Endometrium (tissue), 2 donors: ENCODE results near the gene NPEPPS.
A peak's percentile ranks its signal among the peaks of the same experiment; 100 is the strongest.

Experiments used
- FAIRE-seq: peaks from 2 replicates; lab custom pipeline; 2012; peaks lifted over from hg19 to GRCh38; lab: Jason Lieb, UNC
- donor health status: control.
- donor health status: control.

The NPEPPS gene

DNA sequence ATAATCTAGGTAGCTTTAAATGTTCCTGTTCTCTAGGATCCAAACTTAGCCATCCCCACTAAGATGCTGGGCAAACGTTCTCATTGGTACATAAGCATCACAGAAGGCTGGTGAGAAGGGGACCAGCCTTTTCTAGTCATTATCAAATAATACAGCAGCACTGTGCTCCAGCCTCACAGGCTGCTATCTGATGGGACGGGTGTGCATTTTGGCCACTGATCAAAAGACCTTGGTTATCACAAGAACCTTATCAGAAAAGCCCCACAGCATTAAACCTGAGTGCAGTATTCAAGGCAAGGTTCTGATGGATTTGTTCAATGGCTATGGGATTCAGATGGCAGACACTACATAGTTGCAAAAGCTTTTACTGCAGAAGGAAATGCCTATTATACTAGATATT lies 99.7 kb downstream of the NPEPPS start:
- FAIRE-seq: no peak

DNA sequence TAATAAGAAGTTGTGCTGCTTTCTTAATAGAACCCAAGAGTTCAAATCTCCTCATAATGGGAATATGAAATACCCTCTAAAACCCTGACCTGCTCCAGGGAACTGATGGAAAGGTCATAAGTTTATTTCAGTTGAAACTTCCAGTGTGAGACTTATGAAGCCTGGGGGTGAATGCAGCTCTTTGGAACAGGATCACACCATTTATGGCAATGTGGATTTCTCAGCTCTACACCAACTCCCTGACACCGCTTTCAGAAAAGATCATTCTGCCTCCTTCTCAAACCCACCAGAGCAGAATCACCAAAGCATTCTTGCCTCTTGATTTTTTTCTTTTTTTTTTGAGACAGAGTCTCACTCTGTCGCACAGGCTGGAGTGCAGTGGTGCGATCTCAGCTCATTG lies 102.1 kb downstream of the NPEPPS start:
- FAIRE-seq: no peak

DNA sequence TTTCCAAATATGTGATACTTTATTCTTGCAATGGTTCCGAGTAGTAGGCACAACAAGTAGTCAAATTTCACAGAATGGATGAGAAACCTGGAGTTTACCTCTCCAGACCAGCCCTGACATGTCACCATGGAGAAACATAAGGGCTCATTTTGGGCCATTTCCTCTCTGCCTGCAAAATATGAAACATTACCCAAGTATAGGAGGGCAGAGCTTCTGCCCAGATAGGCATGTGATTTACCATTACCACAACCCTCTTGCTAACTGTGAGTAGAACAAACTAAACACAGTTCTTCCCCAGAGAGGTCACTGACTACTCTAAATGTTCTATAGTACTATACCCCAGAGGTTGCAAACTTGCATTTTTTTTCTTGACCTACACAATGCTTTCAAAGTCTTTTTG lies 103.1 kb downstream of the NPEPPS start:
- FAIRE-seq: no peak

DNA sequence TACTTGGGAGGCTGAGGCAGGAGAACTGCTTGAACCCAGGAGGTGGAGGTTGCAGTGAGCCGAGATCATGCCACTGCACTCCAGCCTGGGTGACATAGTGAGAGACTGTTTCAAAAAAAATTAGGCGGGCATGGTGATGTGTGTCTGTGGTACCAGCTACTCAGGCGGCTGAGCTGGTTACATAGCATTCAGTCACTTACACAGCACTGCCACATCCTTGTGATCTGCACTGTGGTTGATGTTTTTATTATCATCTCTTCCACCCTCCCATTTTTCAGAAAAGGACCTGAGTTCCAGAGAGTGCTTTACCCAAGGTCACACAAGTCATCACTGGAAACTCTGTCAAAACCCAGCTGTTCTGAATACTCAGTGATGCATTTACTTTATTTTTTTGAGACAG lies 104.0 kb downstream of the NPEPPS start:
- no peak for FAIRE-seq

DNA sequence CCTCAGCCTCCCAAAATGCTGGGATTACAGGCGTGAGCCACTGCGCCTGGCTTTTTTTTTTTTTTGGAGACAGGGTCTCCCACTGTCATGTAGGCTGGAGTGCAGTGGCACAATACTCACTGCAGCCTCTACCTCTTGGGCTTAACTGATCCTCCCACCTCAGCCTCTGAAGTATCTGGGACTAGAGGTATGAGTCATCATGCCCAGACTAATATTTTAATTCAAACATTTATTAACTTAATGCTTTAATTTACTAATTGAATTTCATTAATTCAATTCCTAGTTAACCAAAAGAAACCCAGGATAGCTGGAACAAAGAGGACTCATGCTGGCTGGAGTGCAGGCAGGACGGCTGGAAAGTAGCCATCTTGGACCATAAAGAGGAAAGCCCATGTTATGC lies 104.8 kb downstream of the NPEPPS start:
- FAIRE-seq: no peak

DNA sequence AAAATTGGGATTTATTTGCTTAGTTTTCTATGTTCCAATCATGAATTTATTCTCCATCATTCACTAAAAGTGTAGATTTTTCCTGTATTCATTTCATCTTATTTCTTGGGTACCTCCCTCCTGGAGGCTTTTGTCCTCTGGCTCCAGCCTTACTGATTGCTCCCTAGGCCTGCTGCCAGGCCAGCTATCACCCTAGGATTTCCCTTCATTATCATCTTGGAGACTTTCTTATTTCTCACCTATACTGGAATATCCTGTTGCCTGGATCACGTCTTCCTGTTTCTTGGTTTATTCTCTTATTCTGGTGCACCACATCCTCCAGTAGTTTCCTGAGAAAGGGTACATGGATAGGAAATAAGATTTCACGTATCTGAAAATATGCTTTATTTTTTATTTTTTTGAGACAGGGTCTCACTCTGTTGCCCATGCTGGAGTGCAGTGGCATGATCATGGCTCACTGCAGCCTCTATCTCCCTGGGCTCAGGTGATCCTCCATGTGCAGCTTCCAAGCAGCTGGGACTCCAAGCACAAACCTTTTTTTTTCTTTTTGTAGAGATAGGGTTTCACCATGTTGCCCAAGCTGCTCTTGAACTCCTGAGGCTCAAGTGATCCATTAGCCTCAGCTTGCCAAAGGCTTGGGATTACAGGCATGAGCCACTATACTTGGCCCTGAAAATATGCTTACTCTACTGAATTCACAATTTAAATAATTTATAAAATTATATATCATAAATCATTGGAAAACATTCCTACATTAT lies 105.5 kb downstream of the NPEPPS start:
- no peak for FAIRE-seq

DNA sequence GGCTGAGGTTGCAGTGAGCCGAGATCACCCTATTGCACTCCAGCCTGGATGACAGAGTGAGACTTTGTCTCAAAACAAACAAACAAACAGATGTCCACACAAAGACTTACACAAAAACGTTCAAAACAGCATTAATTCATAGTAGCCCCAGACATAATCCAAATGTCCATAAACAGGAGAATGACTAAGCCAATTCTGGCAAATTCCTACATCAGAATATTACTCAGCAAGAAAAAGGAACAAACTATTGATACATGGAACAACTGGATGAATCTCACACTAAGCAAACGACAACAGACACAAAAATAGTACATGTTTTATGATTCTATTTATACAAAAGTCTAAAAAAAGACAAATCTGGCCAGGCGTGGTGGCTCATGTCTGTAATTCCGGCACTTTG lies 108.0 kb downstream of the NPEPPS start:
- FAIRE-seq: no peak

DNA sequence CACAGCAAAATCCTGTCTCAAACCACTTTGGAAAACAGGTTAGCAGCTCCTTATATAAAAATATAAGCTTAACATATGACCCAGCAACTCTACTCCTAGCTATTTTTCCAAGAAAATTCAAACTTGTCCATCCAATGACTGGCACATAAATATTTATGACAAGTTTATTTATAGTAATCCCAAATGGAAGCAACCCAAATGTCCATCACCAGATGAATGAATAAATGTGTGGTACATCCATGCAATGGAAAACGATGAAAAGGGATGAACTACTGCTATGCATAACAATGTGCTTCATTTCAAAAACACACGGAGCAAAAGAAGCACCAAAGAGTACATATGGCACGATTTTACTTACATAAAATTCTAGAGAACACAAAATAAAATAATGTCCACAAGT lies 109.2 kb downstream of the NPEPPS start:
- no peak for FAIRE-seq

DNA sequence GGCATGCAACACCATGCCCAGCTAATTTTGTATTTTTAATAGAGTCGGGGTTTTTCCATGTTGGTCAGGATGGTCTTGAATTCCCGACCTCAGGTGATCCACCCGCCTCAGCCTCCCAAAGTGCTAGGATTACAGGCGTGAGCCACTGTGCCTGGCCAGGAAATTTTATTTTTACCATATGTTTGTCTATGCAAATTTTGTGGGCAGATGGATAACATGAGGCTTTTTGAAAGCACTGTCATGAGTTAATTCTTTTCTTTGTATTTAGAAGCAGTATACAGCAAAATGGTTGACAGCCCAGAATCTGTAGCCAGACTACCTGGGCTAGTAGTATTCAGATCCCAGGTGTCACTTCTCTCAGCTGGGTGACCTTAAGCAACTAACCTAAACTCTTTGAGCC lies 110.3 kb downstream of the NPEPPS start:
- no peak for FAIRE-seq

DNA sequence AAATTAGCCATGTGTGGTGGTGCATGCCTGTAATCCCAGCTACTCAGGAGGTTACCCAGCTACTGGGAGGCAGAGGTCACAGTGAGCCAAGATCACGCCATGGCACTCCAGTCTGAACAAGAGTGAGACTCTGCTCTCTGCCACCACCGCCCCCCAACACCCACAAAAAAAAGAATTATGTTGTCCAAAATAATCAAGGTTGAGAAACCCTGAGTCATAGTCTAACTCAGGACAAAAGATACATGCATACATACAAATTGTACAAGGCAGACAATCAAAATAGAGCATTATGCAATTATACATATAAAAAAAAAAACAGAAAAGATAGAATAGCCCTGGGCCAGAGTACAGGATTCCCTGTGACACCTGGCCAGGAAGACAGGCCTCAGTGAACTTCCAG lies 112.2 kb downstream of the NPEPPS start:
- FAIRE-seq: no peak

DNA sequence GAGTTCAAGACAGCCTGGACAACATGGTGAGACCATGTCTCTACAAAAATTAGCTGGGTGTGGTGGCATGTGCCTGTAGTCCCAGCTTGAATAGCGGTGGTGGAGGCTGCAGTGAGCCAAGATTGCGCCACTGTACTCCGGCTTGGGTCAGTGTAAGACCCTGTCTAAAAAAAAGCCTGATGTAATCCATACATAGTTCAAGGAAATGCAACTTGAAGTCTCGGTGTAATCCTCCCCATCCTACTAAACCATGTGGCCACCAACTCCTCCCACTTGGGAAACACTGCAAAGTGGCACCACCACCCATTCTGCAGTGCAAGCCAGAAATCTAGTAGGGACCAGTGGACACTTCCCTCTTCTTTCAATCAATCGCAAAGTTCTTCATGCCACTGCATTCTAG lies 113.4 kb downstream of the NPEPPS start:
- FAIRE-seq: no peak

DNA sequence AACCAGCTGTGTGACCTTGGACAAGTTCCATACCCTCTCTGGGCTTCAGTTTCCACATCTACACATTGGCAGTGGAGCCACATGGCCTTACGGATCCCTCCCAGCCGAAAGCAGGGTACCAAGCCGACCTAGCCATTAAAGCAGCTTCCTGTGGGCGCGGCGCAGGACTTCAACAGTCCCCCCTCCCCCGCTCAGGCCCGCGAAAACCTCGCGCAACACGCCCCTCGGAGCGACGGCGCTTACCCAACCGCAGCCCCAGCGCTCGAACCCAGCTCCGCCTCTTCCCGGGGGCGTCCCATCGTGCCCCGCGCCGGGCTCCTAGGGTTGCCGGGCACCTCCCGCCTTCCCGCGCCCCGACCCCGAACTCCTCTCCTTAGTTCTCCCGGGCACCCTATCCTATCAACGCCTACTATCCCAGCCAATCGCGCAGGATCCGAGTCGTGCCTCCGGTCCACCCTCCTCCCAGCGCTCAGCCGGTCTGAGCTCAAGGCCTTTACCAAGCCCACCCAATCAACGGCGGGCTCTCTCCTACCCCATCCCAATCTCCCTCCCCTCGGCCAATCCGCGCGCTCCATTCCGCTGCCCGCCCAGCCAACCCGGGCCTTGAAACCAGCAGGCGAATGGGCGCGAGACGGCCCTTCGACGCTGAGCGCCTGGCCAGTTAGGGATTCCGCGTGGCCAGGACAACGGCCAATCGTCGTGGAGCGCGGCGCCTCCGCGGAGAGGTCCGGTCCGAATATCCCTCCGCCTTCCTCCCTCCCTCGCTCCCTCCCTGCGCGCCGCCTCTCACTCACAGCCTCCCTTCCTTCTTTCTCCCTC lies 118.5 kb downstream of the NPEPPS start, which contains the start of gene KPNB1:
Gene KPNB1 (plus strand): TSS at position 767 of the 819 bp plus-strand sequence. CDS start 326 bp downstream, outside the sequence.
- FAIRE-seq: peak; percentile 99

DNA sequence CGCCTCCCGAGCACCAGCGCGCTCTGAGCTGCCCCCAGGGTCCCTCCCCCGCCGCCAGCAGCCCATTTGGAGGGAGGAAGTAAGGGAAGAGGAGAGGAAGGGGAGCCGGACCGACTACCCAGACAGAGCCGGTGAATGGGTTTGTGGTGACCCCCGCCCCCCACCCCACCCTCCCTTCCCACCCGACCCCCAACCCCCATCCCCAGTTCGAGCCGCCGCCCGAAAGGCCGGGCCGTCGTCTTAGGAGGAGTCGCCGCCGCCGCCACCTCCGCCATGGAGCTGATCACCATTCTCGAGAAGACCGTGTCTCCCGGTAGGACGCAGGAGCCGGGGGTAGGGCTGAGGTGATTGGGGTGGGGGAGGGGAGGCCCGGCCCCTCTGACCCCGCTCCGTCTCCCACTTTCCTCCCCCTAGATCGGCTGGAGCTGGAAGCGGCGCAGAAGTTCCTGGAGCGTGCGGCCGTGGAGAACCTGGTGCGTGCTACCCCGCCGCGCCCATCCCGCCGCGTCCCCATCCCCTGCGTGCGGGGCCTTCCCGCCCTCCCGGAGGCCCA lies 119.1 kb downstream of the NPEPPS start:
- FAIRE-seq: no peak

DNA sequence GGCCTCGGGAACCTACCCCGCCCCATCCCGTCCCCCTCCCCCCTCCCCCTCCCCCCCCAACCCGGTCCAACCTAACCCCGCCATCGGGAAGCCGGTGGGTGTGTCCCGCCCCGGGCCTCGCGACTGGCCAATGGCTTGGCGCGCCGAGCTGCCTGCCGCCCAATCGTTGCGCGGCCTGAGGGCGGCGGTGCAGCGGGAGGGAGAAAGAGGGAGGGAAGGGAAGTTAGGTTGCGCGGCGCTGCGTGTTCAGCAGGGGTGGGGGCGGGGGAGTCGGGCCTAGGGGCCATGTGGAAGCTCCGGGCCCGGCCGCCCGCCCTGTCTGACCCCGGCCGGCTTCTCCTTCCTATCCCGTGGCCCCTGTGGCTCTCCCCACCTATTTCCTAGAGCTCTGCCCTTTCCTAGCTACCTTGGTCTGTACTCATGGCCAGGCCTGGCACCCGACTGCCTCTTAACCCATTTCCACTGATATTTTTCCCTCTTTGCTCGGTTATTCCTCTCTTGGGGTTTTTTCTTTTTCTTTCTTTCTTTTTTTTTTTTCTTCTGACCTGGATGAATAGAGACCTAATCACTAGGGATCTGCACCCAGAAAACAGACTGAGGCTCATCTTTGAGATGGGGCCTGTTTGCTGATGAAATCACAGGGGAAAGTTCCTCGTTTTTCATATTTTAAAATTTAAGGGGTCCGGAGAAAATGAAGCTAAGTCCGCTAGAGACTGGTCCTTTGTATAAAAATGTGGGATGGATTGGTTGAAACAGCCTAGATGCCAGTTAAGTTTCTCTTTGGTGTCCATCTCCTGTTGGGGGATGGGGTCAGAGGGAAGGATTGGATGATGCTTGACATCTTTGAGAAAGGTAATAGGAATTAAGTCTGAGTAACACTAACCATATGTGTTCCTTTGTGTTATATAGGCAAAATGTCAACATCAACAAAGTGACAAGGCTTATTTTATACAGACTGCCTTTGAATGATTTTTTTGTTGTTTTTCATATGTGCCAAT lies 119.9 kb downstream of the NPEPPS start:
- FAIRE-seq: no peak

DNA sequence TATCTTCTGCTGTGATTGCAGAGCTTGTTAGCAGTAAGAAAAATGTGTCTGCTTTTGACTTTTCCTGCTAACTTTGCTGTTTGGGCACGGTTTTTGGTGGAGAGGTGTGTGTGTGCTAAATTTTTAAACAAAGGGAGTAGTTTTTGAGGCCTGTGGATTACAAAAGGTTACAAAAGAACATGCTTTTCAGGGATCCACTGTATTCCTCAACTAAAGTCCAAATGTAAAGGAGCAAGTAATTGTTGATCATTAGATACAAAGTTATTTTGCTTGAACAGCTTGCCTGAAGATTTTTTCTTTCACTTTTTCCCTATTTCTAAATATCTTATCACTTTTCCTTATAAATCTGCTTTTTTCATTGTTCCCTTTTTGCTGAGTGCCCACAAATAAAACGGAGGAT lies 120.8 kb downstream of the NPEPPS start:
- no peak for FAIRE-seq

DNA sequence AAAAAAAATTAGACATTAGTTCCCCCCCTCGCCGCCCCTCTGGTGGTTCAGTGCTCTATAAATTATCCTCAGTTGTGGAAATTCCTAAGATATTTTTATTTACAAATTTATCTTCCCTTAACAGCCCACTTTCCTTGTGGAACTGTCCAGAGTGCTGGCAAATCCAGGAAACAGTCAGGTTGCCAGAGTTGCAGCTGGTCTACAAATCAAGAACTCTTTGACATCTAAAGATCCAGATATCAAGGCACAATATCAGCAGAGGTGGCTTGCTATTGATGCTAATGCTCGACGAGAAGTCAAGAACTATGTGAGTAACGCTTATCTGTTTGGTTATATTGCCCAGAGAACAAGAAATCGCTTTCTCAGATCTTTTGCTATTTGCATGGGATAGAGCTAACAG lies 121.7 kb downstream of the NPEPPS start:
- no peak for FAIRE-seq

DNA sequence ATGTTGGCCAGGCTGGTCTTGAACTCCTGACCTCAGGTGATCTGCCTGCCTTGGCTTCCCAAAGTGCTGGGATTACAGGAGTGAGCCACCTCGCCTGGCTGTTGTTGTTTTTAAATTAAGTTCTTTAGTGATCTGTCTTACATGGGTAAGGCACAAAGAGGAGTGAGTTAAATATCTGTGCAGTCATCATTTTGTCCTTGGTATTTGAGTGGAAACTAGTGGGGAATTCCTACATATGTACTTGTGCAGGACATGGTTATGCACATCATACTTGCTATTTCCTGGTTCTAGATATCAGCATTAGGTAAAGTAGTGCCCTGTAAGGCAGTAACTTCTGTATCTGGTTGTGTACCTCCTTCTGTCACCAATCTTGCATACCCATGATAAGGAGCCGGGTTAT lies 122.5 kb downstream of the NPEPPS start:
- FAIRE-seq: no peak

DNA sequence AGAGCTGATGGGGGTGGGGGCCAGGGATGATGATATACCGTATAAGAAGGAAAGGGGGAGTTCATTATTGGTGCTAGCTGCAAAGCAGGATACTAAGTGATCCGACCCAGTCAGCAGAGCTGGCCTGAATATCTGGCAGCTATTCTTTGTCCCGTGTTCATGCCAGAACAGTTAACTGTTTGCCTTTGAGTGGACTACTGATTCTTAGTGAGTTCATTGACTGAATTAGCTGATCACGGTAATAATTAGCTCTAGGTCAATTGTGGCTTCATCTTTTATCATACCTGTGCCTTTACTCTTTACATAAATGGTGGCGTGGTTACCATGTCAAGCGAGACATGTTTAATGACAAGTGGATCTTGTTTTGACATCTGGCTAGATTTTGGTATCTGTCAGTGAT lies 124.1 kb downstream of the NPEPPS start:
- FAIRE-seq: no peak

DNA sequence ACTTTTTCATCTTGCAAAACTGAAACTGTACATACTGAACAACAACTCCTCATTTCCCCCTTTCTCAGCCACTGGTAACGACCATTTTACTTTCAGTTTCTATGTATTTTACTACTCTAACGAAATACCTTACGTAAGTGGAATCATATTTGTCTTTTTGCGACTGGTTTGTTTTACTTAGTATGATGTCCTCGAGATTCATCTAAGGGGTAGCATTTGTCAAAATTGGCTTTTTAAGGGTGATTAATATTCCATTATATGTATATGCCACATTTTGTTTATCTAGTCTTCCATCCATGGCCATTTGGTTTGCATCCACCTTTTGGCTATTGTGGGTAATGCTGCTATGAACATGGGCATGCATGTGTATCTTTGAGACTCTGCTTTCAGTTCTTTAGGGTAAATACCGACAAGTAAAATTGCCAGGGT lies 129.2 kb downstream of the NPEPPS start:
- no peak for FAIRE-seq

DNA sequence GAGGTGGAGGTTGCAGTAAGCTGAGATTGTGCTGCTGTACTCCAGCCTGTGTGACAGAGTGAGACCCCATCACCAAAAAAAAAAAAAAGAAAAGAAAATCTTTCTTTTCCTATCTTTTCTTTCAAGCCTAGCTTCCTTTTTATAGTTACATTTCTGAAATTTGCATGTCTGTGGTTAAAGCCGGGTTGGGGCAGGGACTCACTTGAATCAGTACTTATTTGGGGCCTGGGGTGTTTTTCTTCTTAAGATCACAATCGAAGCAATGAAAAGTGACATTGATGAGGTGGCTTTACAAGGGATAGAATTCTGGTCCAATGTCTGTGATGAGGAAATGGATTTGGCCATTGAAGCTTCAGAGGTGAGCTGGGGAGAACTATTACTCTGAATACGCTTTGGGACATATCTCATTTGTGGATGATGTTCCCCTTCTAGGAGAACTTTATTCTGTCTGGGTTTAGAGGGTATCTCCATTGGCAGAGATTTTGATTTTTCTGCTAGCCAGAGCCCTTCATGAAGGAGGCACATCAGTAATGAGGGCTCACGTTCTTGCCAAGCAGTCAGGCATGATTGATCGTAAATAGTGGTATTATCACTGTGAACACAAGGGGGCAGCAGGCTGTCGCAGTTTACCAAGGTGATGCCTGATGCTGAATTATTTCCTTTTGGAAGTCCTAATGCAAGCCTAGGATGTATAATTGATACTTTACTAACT lies 133.2 kb downstream of the NPEPPS start:
- no peak for FAIRE-seq

DNA sequence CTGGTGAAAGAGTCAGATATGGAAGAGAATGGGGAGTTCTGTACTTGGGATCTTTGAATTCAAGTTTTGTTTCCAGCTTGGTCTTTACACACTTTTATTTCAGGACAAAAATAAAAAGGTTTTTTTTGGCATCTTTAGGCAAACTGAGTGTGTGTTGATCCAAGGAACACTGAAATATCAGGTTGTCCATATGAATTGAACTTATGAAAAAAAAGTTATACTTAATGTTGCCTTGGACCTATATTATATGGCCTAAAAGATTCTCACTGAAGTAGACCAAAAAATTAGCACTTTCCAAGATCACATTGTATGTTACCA lies 133.7 kb downstream of the NPEPPS start:
- FAIRE-seq: no peak

DNA sequence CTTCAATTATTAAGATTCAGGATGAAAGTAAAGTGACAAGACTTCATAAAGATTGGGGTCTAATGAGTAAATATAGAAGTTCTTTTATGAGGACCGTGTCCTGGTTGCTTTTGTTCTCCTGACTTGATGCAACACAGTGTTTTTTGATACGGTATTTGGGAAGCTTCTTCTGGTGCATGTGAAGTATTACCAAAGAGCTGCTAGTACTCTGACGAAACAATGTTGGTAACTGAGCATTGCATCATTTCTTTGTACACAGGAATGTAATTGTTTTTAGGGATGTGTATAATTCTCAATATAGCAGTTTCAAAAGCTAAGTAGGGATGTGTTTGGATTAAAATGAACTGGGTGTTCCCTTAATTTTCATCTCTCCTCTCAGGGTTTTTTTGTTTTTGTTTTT lies 134.7 kb downstream of the NPEPPS start:
- FAIRE-seq: no peak
